Tibial nerve (tissue), 4 donors: ENCODE measurements around the gene SLC39A6. TPM values are rescaled to one million over a fixed set of nuclear protein-coding genes. Genes with fewer than 3 reads are reported as not detected.

ENCODE experiments used
- DNase-seq, 2 donors: peaks; one replicate each; pipeline ENCODE4 v3.0.0-alpha.2; 2019; ENCODE audit warnings: low spot score in 2 of 2
- H3K27ac ChIP-seq, 4 donors: fragments of 200-600 bp; sonication (generic) in 3 of 4; one replicate each; pipeline ENCODE4 v1.5.1; 2017 to 2019; ENCODE audit warnings: mild to moderate bottlenecking in 1 of 4
- H3K27me3 ChIP-seq, 2 donors: fragments of 200-600 bp; sonication (generic) in 1 of 2; one replicate each; pipeline versions ENCODE4 v1.5.1 to v1.6.0; 2017 to 2019
- H3K36me3 ChIP-seq, 3 donors: fragments of 200-600 bp; sonication (generic); one replicate each; pipeline ENCODE4 v1.5.1; 2018 to 2019
- H3K4me1 ChIP-seq, 4 donors: fragments of 200-600 bp; sonication (generic) in 3 of 4; one replicate each; pipeline ENCODE4 v1.5.1; 2017 to 2019
- H3K4me3 ChIP-seq, 4 donors: fragments of 200-600 bp; sonication (generic) in 3 of 4; one replicate each; pipeline ENCODE4 v1.5.1; 2017 to 2019; ENCODE audit warnings: mild to moderate bottlenecking in 1 of 4, moderate library complexity in 1 of 4
- H3K9me3 ChIP-seq, 4 donors: fragments of 200-600 bp; sonication (generic) in 3 of 4; one replicate each; pipeline ENCODE4 v1.5.1; 2017 to 2019
- EP300 ChIP-seq, 2 donors: sonication (generic); formaldehyde crosslinking; IDR thresholded peaks; one replicate each; pipeline ENCODE4 v1.6.1; 2017; ENCODE audit warnings: antibody characterized with exemption in 2 of 2, mild to moderate bottlenecking in 1 of 2
- POLR2A ChIP-seq, 2 donors: fragments of 450-650 bp; IDR thresholded peaks; one replicate each; pipeline ENCODE4 v1.6.1; 2017; ENCODE audit warnings: antibody characterized with exemption in 2 of 2, mild to moderate bottlenecking in 2 of 2, moderate library complexity in 2 of 2
- WGBS, 2 donors: methylation state at CpG; one replicate each; pipeline ENCODE4 v1.1.5; 2018; 5-methylcytosine and 5-hydroxymethylcytosine counted together
- total RNA-seq, 4 donors: library from RNA; depleted of rRNA; stranded (reverse); fragments of >200 nt; gene quantifications; one replicate each; pipeline ENCODE4 v1.1.0, GENCODE V29; 2016
- TF ChIP-seq, protein P1 (sequence below), 5 experiments: fragments of 200-600 bp in 3 of 5; fragments of 450-650 bp in 2 of 5; sonication (generic) in 3 of 5; IDR thresholded peaks; one replicate each; pipeline ENCODE4 v1.5.1; 2016 to 2019; ENCODE audit warnings: antibody characterized with exemption in 5 of 5, mild to moderate bottlenecking in 3 of 5, moderate library complexity in 2 of 5

Gene SLC39A6
- total RNA-seq, 4 donors from 2014 or later, result 43.3 to 53.3 (median 44.0) TPM

DNA sequence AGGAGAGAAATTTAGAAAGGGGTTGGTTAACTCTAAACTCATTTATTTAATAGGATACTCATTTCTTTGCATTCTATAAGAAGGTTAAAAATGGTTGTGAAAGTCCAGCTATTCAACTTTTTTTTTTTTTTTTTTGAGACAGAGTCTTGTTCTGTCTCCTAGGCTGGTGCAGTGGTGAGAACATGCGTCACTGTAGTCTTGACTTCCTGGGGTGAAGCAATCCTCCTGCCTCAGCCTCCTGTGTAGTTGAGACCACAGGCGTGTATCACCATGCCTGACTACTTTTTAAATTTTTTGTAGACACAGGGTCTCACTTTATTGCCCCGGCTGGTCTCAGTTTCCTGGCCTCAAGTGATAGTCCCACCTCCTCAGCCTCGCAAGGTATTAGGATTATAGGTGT, 12.4 kb upstream of the SLC39A6 start:
- TF ChIP-seq POLR2A (IDR thresholded peaks at IDR 0.05) (no peak), EP300 (IDR thresholded peaks at IDR 0.05) (no peak)
- TF ChIP-seq, protein P1, sequence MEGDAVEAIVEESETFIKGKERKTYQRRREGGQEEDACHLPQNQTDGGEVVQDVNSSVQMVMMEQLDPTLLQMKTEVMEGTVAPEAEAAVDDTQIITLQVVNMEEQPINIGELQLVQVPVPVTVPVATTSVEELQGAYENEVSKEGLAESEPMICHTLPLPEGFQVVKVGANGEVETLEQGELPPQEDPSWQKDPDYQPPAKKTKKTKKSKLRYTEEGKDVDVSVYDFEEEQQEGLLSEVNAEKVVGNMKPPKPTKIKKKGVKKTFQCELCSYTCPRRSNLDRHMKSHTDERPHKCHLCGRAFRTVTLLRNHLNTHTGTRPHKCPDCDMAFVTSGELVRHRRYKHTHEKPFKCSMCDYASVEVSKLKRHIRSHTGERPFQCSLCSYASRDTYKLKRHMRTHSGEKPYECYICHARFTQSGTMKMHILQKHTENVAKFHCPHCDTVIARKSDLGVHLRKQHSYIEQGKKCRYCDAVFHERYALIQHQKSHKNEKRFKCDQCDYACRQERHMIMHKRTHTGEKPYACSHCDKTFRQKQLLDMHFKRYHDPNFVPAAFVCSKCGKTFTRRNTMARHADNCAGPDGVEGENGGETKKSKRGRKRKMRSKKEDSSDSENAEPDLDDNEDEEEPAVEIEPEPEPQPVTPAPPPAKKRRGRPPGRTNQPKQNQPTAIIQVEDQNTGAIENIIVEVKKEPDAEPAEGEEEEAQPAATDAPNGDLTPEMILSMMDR (IDR thresholded peaks at IDR 0.05), result no peak
- Histone ChIP-seq H3K36me3 (peaks cover 2 to 97% (median 4%) of the 10 kb centered on the region in 3 donors), H3K4me1 (no peaks in the 10 kb centered on the region), H3K27ac (no peak overlapping the region), H3K27me3 (no peaks in the 10 kb centered on the region), H3K4me3 (no peak overlapping the region), H3K9me3 (no peaks in the 10 kb centered on the region)
- DNase-seq, result no peak
- WGBS, 2 donors, result 92 to 95% methylated on average over 4 of the region's 4 CpGs

DNA sequence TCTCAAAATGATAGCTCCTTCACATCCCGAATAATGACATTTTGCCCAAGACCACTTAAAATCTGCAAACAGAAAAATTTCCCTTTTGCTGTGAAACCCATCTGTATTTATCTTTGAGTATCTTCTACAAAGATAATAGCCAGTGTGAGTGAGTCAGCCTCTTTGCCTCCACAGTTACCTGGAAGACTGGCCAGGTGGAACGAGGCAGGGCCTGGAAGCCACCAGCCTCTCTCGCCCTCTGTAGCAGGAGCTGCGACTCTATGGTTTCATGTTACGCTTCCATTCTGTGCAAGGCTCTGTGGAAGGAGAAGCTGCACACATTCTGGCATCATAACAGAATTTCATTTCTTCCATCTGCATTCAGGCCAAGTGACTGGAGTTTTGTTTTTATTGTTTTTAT, 10.1 kb upstream of the SLC39A6 start:
- Histone ChIP-seq H3K9me3 (no peaks in the 10 kb centered on the region), H3K27me3 (no peaks in the 10 kb centered on the region), H3K4me3 (no peak overlapping the region), H3K27ac (no peak overlapping the region), H3K36me3 (peaks cover 2 to 80% (median 4%) of the 10 kb centered on the region in 3 donors), H3K4me1 (peaks cover 0 to 6% (median 0%) of the 10 kb centered on the region in 4 donors)
- DNase-seq, result no peak
- TF ChIP-seq, protein P1 (IDR thresholded peaks at IDR 0.05), result no peak
- no peak for TF ChIP-seq EP300 (IDR thresholded peaks at IDR 0.05)
- no peak for TF ChIP-seq POLR2A (IDR thresholded peaks at IDR 0.05)
- WGBS, 2 donors, result 88 to 89% methylated on average over 5 of the region's 5 CpGs

DNA sequence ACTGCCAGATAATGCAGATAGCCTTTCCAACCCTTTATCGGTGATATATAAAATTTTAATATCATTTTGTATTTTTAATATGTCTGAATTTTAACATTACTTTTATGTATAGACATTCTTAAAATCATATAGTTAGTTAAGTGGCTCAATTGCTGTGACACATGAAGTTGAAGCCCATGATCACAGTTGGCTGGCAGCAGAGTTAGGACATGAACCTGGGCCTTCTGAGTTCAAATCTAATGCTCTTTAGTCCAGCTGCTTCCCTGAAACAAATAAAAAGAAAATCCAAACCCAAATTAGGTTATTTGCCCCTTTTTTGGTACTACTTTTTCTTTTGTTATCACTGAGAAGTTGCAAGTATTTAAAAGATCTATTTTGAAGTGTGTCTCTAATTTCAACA, 6.1 kb upstream of the SLC39A6 start:
- Histone ChIP-seq H3K4me3 (no peak overlapping the region), H3K27ac (no peak overlapping the region), H3K4me1 (peaks cover 0 to 32% (median 11%) of the 10 kb centered on the region in 4 donors), H3K36me3 (peaks cover 2 to 42% (median 4%) of the 10 kb centered on the region in 3 donors), H3K27me3 (no peaks in the 10 kb centered on the region), H3K9me3 (no peaks in the 10 kb centered on the region)
- DNase-seq, result no peak
- TF ChIP-seq, protein P1 (IDR thresholded peaks at IDR 0.05), result no peak
- no peak for TF ChIP-seq EP300 (IDR thresholded peaks at IDR 0.05)
- TF ChIP-seq POLR2A (IDR thresholded peaks at IDR 0.05), result no peak
- WGBS, 2 donors, result 95 to 100% methylated on average over 1 of the region's 1 CpG

DNA sequence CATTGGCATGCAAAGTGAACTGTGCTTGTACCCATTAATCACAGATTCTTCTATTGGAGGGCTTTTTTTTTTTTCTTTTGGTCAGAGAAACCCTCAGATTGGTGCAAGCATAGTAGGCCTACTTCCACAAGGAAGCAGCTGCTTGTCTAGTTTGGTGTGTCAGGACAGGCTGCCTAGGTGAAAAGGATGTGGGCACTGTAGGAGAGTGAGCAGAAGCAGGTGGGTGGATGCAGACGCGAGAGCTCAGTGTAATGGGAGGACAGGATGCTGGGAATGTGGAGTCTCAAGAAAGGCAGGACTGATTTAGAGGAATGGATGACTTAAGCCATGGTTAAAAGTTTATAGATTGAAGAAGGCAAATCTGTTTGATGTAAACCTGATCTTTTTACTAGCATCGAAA, 3.6 kb upstream of the SLC39A6 start:
- H3K27me3 ChIP-seq, result no peaks in the 10 kb centered on the region
- peaks cover 0 to 17% (median 0%) of the 10 kb centered on the region in 3 donors for H3K36me3 ChIP-seq
- WGBS, 2 donors, result 76 to 79% methylated on average over 3 of the region's 3 CpGs
- H3K4me1 ChIP-seq, result peaks cover 0 to 39% (median 17%) of the 10 kb centered on the region in 4 donors
- TF ChIP-seq POLR2A (IDR thresholded peaks at IDR 0.05), result no peak
- TF ChIP-seq EP300 (IDR thresholded peaks at IDR 0.05), result no peak
- TF ChIP-seq, protein P1 (IDR thresholded peaks at IDR 0.05), result no peak
- H3K9me3 ChIP-seq, result no peaks in the 10 kb centered on the region
- no peak for DNase-seq
- H3K4me3 ChIP-seq, result no peak overlapping the region
- H3K27ac ChIP-seq, result no peak overlapping the region

DNA sequence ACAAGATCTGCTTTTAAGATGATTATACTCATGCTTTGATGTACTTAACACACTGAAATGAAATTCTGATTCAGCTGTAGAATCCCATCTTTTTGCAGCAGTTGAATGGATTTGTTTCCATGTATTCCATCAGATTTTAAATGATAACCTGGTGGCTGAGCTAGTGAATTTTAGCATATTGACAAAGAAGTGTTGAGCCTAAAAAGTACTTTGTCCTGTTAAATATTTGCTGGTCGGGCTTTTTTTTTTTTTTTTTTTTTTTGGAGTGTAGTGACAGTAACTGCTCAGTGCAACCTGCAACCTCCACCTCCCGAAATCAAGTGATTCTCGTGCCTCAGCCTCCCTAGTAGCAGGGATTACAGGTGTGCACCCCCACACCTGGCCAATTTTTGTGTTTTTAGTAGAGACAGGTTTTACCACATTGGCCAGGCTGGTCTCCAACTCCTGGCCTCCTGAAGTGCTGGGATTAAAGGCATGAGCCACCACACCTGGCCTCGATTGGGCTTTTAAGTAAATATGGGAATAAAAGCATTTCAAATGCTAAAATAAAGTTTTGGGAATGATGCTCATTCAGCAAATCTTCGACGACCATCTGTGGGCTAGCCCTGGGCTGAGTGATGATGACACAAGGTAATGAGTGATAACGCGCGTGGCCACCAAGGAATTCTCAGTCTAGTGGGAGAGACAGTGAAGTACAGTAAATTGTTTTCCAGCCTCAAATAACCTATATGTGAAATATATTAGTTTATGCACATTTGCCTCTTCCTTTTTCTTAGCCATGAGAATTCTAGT, 2.7 kb upstream of the SLC39A6 start:
- WGBS, 2 donors, result 89 to 92% methylated on average over 9 of the region's 9 CpGs
- peak overlapping the region in 2 of 4 donors; percentile 84 to 91 for H3K4me3 ChIP-seq
- H3K27me3 ChIP-seq, result no peaks in the 10 kb centered on the region
- H3K4me1 ChIP-seq, result peaks cover 0 to 48% (median 18%) of the 10 kb centered on the region in 4 donors
- no peaks in the 10 kb centered on the region for H3K9me3 ChIP-seq
- peaks cover 0 to 9% (median 0%) of the 10 kb centered on the region in 3 donors for H3K36me3 ChIP-seq
- no peak for DNase-seq
- H3K27ac ChIP-seq, result no peak overlapping the region
- TF ChIP-seq POLR2A (IDR thresholded peaks at IDR 0.05) (no peak), EP300 (IDR thresholded peaks at IDR 0.05) (no peak)
- TF ChIP-seq, protein P1 (IDR thresholded peaks at IDR 0.05), result no peak
